ENCODE measurements around the gene C1QTNF8. TPM values are rescaled to one million over a fixed set of nuclear protein-coding genes. Genes with fewer than 3 reads are reported as not detected.

C1QTNF8 gene
- total RNA-seq, 1 experiment from 2014 or later: not detected

GRCh38 chr16:1130382-1130781 lies 34.3 kb upstream of the C1QTNF8 start:
- Mint-ChIP-seq H3K4me3 (ENCODE audit: low read depth, unreplicated experiment) (no peak overlapping the region), H3K9me3 (ENCODE audit: low read depth, unreplicated experiment) (no peaks in the 10 kb centered on the region), H3K27me3 (ENCODE audit: unreplicated experiment) (peaks cover 75% of the 10 kb centered on the region), H3K27ac (ENCODE audit: unreplicated experiment) (no peak overlapping the region), H3K36me3 (ENCODE audit: insufficient read depth, unreplicated experiment) (no peaks in the 10 kb centered on the region), H3K4me1 (ENCODE audit: low read depth, unreplicated experiment) (peaks cover 15% of the 10 kb centered on the region)
- CTCF ChIA-PET: no interaction called here
- BruUV-seq (replicated peaks): no TSS peak
- TF ChIP-seq CTCF (IDR thresholded peaks at IDR 0.05; ENCODE audit: unreplicated experiment): no peak
- no peak for DNase-seq
- intact Hi-C loops (cut with micrococcal nuclease; ENCODE audit: unreplicated experiment): no loop called here

- peaks cover 66% of the 10 kb centered on the region for H3K27me3 Mint-ChIP-seq (ENCODE audit: unreplicated experiment)
- no peak for TF ChIP-seq CTCF (IDR thresholded peaks at IDR 0.05; ENCODE audit: unreplicated experiment)
- H3K4me3 Mint-ChIP-seq (ENCODE audit: low read depth, unreplicated experiment): no peak overlapping the region
- intact Hi-C loops (cut with micrococcal nuclease; ENCODE audit: unreplicated experiment): no loop called here
- CTCF ChIA-PET: no interaction called here
- peaks cover 10% of the 10 kb centered on the region for H3K4me1 Mint-ChIP-seq (ENCODE audit: low read depth, unreplicated experiment)
- DNase-seq: no peak
- H3K27ac Mint-ChIP-seq (ENCODE audit: unreplicated experiment): no peak overlapping the region
- no peaks in the 10 kb centered on the region for H3K9me3 Mint-ChIP-seq (ENCODE audit: low read depth, unreplicated experiment)
- no TSS peak for BruUV-seq (replicated peaks)
- no peaks in the 10 kb centered on the region for H3K36me3 Mint-ChIP-seq (ENCODE audit: insufficient read depth, unreplicated experiment)
Measured at GRCh38 chr16:1129106-1129960, 33.3 kb upstream of the C1QTNF8 start.

- no peak for TF ChIP-seq CTCF (IDR thresholded peaks at IDR 0.05; ENCODE audit: unreplicated experiment)
- CTCF ChIA-PET: no interaction called here
- Mint-ChIP-seq H3K27ac (ENCODE audit: unreplicated experiment) (no peak overlapping the region), H3K27me3 (ENCODE audit: unreplicated experiment) (peaks cover 65% of the 10 kb centered on the region), H3K4me1 (ENCODE audit: low read depth, unreplicated experiment) (no peaks in the 10 kb centered on the region), H3K4me3 (ENCODE audit: low read depth, unreplicated experiment) (no peak overlapping the region), H3K36me3 (ENCODE audit: insufficient read depth, unreplicated experiment) (no peaks in the 10 kb centered on the region), H3K9me3 (ENCODE audit: low read depth, unreplicated experiment) (no peaks in the 10 kb centered on the region)
- intact Hi-C loops (cut with micrococcal nuclease; ENCODE audit: unreplicated experiment): no loop called here
- DNase-seq: no peak
- no TSS peak for BruUV-seq (replicated peaks)
Measured at GRCh38 chr16:1127971-1128715, 32.1 kb upstream of the C1QTNF8 start.

- Mint-ChIP-seq H3K4me3 (ENCODE audit: low read depth, unreplicated experiment) (no peak overlapping the region), H3K4me1 (ENCODE audit: low read depth, unreplicated experiment) (no peaks in the 10 kb centered on the region), H3K9me3 (ENCODE audit: low read depth, unreplicated experiment) (no peaks in the 10 kb centered on the region), H3K27ac (ENCODE audit: unreplicated experiment) (no peak overlapping the region), H3K36me3 (ENCODE audit: insufficient read depth, unreplicated experiment) (no peaks in the 10 kb centered on the region), H3K27me3 (ENCODE audit: unreplicated experiment) (peaks cover 65% of the 10 kb centered on the region)
- DNase-seq: no peak
- BruUV-seq (replicated peaks): no TSS peak
- no peak for TF ChIP-seq CTCF (IDR thresholded peaks at IDR 0.05; ENCODE audit: unreplicated experiment)
- intact Hi-C loops (cut with micrococcal nuclease; ENCODE audit: unreplicated experiment): no loop called here
- CTCF ChIA-PET: no interaction called here
Measured at GRCh38 chr16:1127101-1127500, 31.1 kb upstream of the C1QTNF8 start.
